ENCODE measurements around the gene CLUH.

CLUH gene

DNA sequence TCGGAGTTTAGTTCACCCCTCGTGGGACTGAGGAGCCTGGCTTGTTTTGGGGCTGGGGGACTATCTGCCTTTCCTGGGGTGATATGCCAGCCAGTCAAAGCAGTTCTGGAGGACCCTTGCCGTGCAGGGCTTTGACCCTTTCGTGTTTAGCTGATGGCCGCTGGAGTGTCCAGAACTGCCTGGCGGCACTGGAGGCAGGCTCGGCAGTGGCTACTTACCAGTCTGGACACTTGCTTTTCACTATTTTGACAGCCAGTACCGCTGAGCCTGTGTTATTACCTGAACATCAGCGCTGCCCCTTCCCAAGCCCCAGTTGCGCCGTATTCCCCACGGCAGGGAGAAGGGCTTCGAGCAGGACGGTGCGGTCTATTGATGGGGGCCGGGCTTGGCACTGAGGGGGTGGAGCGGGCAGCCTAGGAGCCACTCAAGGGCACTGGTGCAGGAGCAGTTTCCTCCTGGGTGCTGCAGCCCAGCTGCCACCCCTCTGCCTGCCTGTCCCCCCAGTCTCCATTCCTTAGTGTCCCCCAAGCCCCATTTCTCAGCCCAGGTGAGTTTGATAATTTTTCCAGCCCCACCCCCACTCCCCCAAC, 19.3 kb upstream of the CLUH start:
- Histone ChIP-seq H3K4me1 (ENCODE audit: control extremely low read depth in 1 of 4, control insufficient read depth in 4 of 4, insufficient read depth in 4 of 4, low read length in 3 of 4) (no peaks in the 10 kb centered on the region), H3K9me3 (ENCODE audit: control extremely low read depth in 1 of 5, control insufficient read depth in 4 of 5, insufficient read depth in 2 of 5, low read depth in 1 of 5, low read length in 4 of 5) (no peaks in the 10 kb centered on the region), H3K4me3 (ENCODE audit: control insufficient read depth in 1 of 7, extremely low read depth in 1 of 7, insufficient read depth in 4 of 7, low read depth in 2 of 7, low read length in 6 of 7) (no peak overlapping the region), H3K36me3 (ENCODE audit: control insufficient read depth in 4 of 4, insufficient read depth in 4 of 4, low read length in 3 of 4) (no peaks in the 10 kb centered on the region), H3K27ac (ENCODE audit: insufficient read depth in 1 of 2, low read depth in 1 of 2, low read length in 2 of 2, poor library complexity in 1 of 2, severe bottlenecking in 2 of 2) (no peak overlapping the region), H3K27me3 (replicated peaks in 2 of 5; ENCODE audit: control insufficient read depth in 4 of 5, insufficient read depth in 5 of 5, low read length in 4 of 5) (peaks cover 0 to 10% (median 3%) of the 10 kb centered on the region in 5 experiments)
- ChIA-PET CTCF (interaction anchor here (0.6 kb wide), 1 partner anchor 1710 kb away, joined by 3 read pairs; no protein-coding TSS in a partner anchor), POLR2A (no interaction called here)
- WGBS (ENCODE audit: insufficient coverage): 96% methylated on average over 17 of the region's 17 CpGs
- DNase-seq: no peak

DNA sequence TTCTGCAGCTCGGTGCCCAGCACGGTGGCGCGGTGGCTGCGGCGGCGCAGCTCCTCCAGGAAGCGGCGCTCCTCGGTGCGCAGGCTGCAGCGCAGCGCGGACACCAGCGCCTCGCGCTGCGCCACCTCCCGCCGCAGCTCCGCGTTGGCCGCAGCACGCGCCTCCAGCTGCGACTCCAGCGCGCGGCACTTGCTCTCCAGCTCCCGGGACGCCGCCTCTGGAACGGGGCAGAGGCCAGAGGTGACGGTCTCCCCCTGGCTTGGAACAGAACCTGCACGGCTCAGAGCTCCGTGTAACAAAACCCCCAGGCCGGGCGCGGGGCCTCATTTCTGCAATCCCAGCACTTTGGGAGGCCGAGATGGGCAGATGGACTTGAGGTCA, 13.2 kb upstream of the CLUH start:
- POLR2A ChIA-PET: no interaction called here
- Histone ChIP-seq H3K36me3 (ENCODE audit: control insufficient read depth in 4 of 4, insufficient read depth in 4 of 4, low read length in 3 of 4) (no peaks in the 10 kb centered on the region), H3K27me3 (replicated peaks in 2 of 5; ENCODE audit: control insufficient read depth in 4 of 5, insufficient read depth in 5 of 5, low read length in 4 of 5) (peaks cover 0 to 13% (median 6%) of the 10 kb centered on the region in 5 experiments), H3K9me3 (ENCODE audit: control extremely low read depth in 1 of 5, control insufficient read depth in 4 of 5, insufficient read depth in 2 of 5, low read depth in 1 of 5, low read length in 4 of 5) (no peaks in the 10 kb centered on the region), H3K27ac (ENCODE audit: insufficient read depth in 1 of 2, low read depth in 1 of 2, low read length in 2 of 2, poor library complexity in 1 of 2, severe bottlenecking in 2 of 2) (no peak overlapping the region), H3K4me1 (ENCODE audit: control extremely low read depth in 1 of 4, control insufficient read depth in 4 of 4, insufficient read depth in 4 of 4, low read length in 3 of 4) (peaks cover 0 to 14% (median 10%) of the 10 kb centered on the region in 4 experiments), H3K4me3 (ENCODE audit: control insufficient read depth in 1 of 7, extremely low read depth in 1 of 7, insufficient read depth in 4 of 7, low read depth in 2 of 7, low read length in 6 of 7) (peak overlapping the region in 3 of 7 experiments; percentile 54 to 63 (median 57))
- peak; percentile 48 to 72 (median 60) for DNase-seq
- WGBS (ENCODE audit: insufficient coverage): 4% methylated on average over 36 of the region's 40 CpGs
- CTCF ChIA-PET: interaction anchor here (0.9 to 1.9 kb wide), 5 partner anchors 11 to 285 kb away, joined by 3 to 8 read pairs (median 3); no protein-coding TSS in a partner anchor

DNA sequence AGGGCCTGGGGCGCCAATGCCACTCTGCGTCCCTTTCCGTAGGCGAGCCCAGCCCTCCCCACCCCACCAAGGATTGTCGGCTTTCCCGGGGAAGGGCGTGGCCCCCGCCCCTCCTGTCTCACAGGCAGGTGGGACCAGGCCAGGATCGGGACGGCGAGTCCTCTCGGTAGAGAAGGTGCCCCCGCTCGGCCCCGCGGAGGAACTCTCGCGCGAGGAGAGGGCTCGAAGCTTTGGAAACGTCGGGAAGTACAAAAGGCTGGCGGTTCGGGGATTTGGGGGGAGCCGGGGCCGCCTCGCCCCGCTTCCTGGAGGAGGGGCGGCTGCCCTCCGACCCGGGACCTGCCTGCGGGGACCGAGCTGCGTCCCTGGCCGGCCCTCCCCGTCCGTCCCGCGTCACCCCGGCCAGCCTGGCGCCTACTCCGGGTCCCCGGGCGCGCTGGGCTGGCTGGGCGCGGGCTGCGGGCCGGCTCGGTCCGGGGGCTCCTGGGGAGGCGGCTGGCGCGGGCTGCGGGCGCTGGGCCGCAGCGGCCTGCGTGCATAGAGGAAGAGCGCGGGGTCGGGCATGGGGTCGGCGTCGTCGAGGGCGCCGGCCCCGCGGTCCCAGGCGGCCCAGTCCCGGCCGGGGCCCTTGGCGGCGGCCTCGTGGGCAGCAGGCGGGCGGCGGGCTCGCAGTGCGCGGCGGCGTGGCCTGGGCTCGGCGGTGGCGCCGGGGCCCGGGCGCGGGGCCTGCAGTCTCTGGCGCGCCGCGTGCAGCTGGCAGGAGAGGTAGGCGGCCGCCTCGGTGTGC, 12.6 kb upstream of the CLUH start:
- peak in 2 of 3 donors; percentile 40 to 48 for DNase-seq
- Histone ChIP-seq H3K27ac (ENCODE audit: insufficient read depth in 1 of 2, low read depth in 1 of 2, low read length in 2 of 2, poor library complexity in 1 of 2, severe bottlenecking in 2 of 2) (no peak overlapping the region), H3K36me3 (ENCODE audit: control insufficient read depth in 4 of 4, insufficient read depth in 4 of 4, low read length in 3 of 4) (no peaks in the 10 kb centered on the region), H3K27me3 (replicated peaks in 2 of 5; ENCODE audit: control insufficient read depth in 4 of 5, insufficient read depth in 5 of 5, low read length in 4 of 5) (peaks cover 0 to 13% (median 6%) of the 10 kb centered on the region in 5 experiments), H3K4me1 (ENCODE audit: control extremely low read depth in 1 of 4, control insufficient read depth in 4 of 4, insufficient read depth in 4 of 4, low read length in 3 of 4) (peaks cover 0 to 14% (median 10%) of the 10 kb centered on the region in 4 experiments), H3K4me3 (ENCODE audit: control insufficient read depth in 1 of 7, extremely low read depth in 1 of 7, insufficient read depth in 4 of 7, low read depth in 2 of 7, low read length in 6 of 7) (peak overlapping the region in 4 of 7 experiments; percentile 10 to 63 (median 50)), H3K9me3 (ENCODE audit: control extremely low read depth in 1 of 5, control insufficient read depth in 4 of 5, insufficient read depth in 2 of 5, low read depth in 1 of 5, low read length in 4 of 5) (no peaks in the 10 kb centered on the region)
- CTCF ChIA-PET: interaction anchor here (0.9 to 1.9 kb wide), 5 partner anchors 11 to 286 kb away, joined by 3 to 8 read pairs (median 3); no protein-coding TSS in a partner anchor
- POLR2A ChIA-PET: no interaction called here
- 1% methylated on average over 85 of the region's 98 CpGs for WGBS (ENCODE audit: insufficient coverage)

DNA sequence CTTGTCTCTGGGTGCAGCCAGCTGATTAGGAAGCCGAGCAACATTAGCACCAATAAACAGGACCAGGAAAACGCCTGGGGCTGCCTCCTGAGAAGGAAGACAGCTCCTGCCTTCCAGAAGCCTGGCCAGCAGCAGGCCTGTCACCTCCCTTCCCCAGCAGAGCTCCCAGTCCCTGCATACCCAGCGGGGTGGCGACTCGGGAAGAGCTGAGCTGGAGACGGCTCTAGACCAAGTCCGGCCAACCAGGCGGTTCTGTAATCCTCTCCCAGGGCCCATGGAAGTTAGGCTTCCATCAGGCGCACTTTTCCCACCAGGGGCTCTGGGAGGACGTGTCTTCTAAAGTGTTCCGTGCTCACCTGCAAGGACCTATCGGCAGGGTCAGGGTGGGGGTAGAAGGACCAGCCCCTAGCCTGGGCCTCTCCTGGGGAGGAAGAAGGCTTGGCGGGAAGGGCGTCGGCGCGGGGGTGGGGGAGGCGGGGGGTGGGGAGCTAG, 12.0 kb upstream of the CLUH start:
- no peak overlapping the region for H3K27ac ChIP-seq (ENCODE audit: insufficient read depth in 1 of 2, low read depth in 1 of 2, low read length in 2 of 2, poor library complexity in 1 of 2, severe bottlenecking in 2 of 2)
- H3K4me1 ChIP-seq (ENCODE audit: control extremely low read depth in 1 of 4, control insufficient read depth in 4 of 4, insufficient read depth in 4 of 4, low read length in 3 of 4): peaks cover 0 to 14% (median 10%) of the 10 kb centered on the region in 4 experiments
- peaks cover 0 to 13% (median 6%) of the 10 kb centered on the region in 5 experiments for H3K27me3 ChIP-seq (replicated peaks in 2 of 5; ENCODE audit: control insufficient read depth in 4 of 5, insufficient read depth in 5 of 5, low read length in 4 of 5)
- ChIA-PET CTCF (interaction anchor here (1.3 to 1.9 kb wide), 2 partner anchors 10 to 19 kb away, joined by 3 to 8 read pairs; no protein-coding TSS in a partner anchor), POLR2A (no interaction called here)
- no peak for DNase-seq
- peak overlapping the region in 1 of 7 experiments; percentile 63 for H3K4me3 ChIP-seq (ENCODE audit: control insufficient read depth in 1 of 7, extremely low read depth in 1 of 7, insufficient read depth in 4 of 7, low read depth in 2 of 7, low read length in 6 of 7)
- H3K36me3 ChIP-seq (ENCODE audit: control insufficient read depth in 4 of 4, insufficient read depth in 4 of 4, low read length in 3 of 4): no peaks in the 10 kb centered on the region
- H3K9me3 ChIP-seq (ENCODE audit: control extremely low read depth in 1 of 5, control insufficient read depth in 4 of 5, insufficient read depth in 2 of 5, low read depth in 1 of 5, low read length in 4 of 5): no peaks in the 10 kb centered on the region
- WGBS (ENCODE audit: insufficient coverage): 94% methylated on average over 5 of the region's 18 CpGs

DNA sequence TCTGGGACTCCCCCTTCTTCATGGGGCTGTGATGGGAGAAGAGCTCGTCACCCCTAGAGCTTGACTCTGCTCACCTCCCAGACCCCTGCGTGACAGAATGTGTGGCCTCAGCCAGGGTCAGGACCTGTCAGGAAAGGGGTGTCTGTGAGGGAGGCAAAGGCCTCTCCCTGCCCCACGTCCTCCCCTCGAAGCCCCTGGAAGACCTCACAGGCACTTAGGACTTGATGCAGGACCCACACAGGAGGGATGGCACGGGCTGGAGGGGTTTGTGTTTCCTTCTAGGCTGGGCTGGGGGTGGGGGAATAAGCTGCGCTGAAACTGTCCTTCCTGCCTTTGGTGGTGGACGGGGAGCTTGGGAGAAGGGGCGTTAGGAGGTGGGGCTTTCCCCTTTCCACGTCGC, 11.0 kb upstream of the CLUH start:
- Histone ChIP-seq H3K27ac (ENCODE audit: insufficient read depth in 1 of 2, low read depth in 1 of 2, low read length in 2 of 2, poor library complexity in 1 of 2, severe bottlenecking in 2 of 2) (no peak overlapping the region), H3K9me3 (ENCODE audit: control extremely low read depth in 1 of 5, control insufficient read depth in 4 of 5, insufficient read depth in 2 of 5, low read depth in 1 of 5, low read length in 4 of 5) (no peaks in the 10 kb centered on the region), H3K27me3 (replicated peaks in 2 of 5; ENCODE audit: control insufficient read depth in 4 of 5, insufficient read depth in 5 of 5, low read length in 4 of 5) (peaks cover 0 to 13% (median 6%) of the 10 kb centered on the region in 5 experiments), H3K36me3 (ENCODE audit: control insufficient read depth in 4 of 4, insufficient read depth in 4 of 4, low read length in 3 of 4) (no peaks in the 10 kb centered on the region), H3K4me3 (ENCODE audit: control insufficient read depth in 1 of 7, extremely low read depth in 1 of 7, insufficient read depth in 4 of 7, low read depth in 2 of 7, low read length in 6 of 7) (no peak overlapping the region), H3K4me1 (ENCODE audit: control extremely low read depth in 1 of 4, control insufficient read depth in 4 of 4, insufficient read depth in 4 of 4, low read length in 3 of 4) (peaks cover 0 to 19% (median 12%) of the 10 kb centered on the region in 4 experiments)
- CTCF ChIA-PET: no interaction called here
- 94% methylated on average over 5 of the region's 10 CpGs for WGBS (ENCODE audit: insufficient coverage)
- DNase-seq: no peak
- POLR2A ChIA-PET: no interaction called here

DNA sequence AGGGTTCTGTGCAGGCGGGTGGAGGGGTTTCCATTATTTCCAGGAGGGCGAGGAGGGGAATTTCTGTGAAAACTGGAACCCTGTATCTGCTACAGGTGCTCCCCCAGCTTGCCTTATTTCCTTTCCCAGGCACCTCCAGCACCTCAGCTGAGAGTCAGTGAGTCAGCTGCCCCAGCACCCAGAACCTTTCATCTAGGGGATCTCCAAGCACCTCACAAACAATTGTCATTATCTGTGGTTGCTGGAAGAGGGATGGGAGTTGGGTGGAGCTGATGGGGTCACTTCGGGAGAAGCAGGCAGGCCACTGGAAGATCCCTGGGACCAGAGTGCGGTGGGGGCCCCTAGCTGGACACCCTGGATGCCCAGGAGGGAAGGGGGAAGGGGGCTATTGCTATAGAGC, 10.0 kb upstream of the CLUH start:
- 100% methylated on average over 2 of the region's 4 CpGs for WGBS (ENCODE audit: insufficient coverage)
- H3K27ac ChIP-seq (ENCODE audit: insufficient read depth in 1 of 2, low read depth in 1 of 2, low read length in 2 of 2, poor library complexity in 1 of 2, severe bottlenecking in 2 of 2): no peak overlapping the region
- H3K9me3 ChIP-seq (ENCODE audit: control extremely low read depth in 1 of 5, control insufficient read depth in 4 of 5, insufficient read depth in 2 of 5, low read depth in 1 of 5, low read length in 4 of 5): no peaks in the 10 kb centered on the region
- ChIA-PET CTCF (no interaction called here), POLR2A (no interaction called here)
- H3K36me3 ChIP-seq (ENCODE audit: control insufficient read depth in 4 of 4, insufficient read depth in 4 of 4, low read length in 3 of 4): no peaks in the 10 kb centered on the region
- H3K4me1 ChIP-seq (ENCODE audit: control extremely low read depth in 1 of 4, control insufficient read depth in 4 of 4, insufficient read depth in 4 of 4, low read length in 3 of 4): peaks cover 0 to 27% (median 18%) of the 10 kb centered on the region in 4 experiments
- H3K4me3 ChIP-seq (ENCODE audit: control insufficient read depth in 1 of 7, extremely low read depth in 1 of 7, insufficient read depth in 4 of 7, low read depth in 2 of 7, low read length in 6 of 7): no peak overlapping the region
- DNase-seq: no peak
- H3K27me3 ChIP-seq (replicated peaks in 2 of 5; ENCODE audit: control insufficient read depth in 4 of 5, insufficient read depth in 5 of 5, low read length in 4 of 5): peaks cover 0 to 13% (median 4%) of the 10 kb centered on the region in 5 experiments

Data from common myeloid progenitor, CD34-positive (primary cell).